A549 treated with RU486 at 1 μM for 4 hours (cell line): ENCODE measurements around the gene SMPX. TPM values are rescaled to one million over a fixed set of nuclear protein-coding genes. Genes with fewer than 3 reads are reported as not detected.

Experiments
- total RNA-seq: library from RNA; stranded (reverse); fragments of 200-300 nt; extraction: Qiagen RNA extraction; gene quantifications from 5 replicates; pipeline ENCODE4 v1.2.3, GENCODE V29; 2022; ENCODE audit warnings: low read depth

The SMPX gene
- total RNA-seq, result 0.12 TPM in 1 of 5 replicates, not detected in the others

GRCh38 chrX:21757960-21758359 lies at the start of gene SMPX:
Gene SMPX, minus strand, starts transcription at chrX:21758116. Its CDS starts 3,826 bp downstream, at chrX:21754290.

DNA sequence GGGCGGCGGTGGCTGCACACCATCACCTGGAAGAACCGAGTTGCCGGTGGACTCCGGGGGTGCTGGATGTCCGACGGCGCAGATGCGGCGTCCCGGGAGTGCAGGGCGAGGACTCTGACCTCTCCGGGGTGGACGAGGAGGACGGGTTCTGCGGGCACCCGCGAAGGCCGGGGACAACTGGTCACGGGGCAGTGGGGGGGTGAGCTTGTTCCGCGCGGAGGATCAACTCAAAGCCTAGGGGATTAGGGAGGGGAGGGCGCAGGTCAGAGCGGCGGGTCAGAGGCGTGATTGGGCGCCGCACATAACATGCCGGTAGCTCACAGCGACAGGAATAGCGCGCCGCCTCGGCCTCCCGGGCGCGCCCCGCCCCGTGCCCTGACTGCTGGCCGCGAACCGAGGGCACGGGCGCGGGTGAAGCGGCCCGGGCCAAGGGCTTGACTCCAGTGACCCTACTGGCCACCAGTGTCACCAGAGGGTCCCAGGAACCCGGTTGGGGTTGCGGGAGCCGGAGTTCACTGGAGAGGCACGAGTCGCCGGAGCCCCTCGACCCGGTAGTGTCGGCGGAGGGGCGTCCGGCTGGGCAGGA lies 99.7 kb downstream of the SMPX start, which contains the start of gene KLHL34:
Gene KLHL34 (minus strand): TSS at position 179 of the 586 bp plus-strand sequence. CDS start 542 bp downstream, outside the sequence.

Other genes with a start within 250 kb of the SMPX start
- gene KLHL34, start 99.8 kb downstream of the SMPX start, total RNA-seq, result not detected in 5 replicates
- 11.9 to 26.3 TPM (median 23.7 TPM) in 5 replicates for gene MBTPS2, start 81.5 kb upstream of the SMPX start, total RNA-seq
- 2.0 to 2.5 TPM (median 2.2 TPM) in 5 replicates for gene YY2, start 97.9 kb upstream of the SMPX start, total RNA-seq
- 199 to 237 TPM (median 204 TPM) in 5 replicates for gene SMS, start 182.6 kb upstream of the SMPX start, total RNA-seq